ENCODE results near the gene UGT2B28.

DNA sequence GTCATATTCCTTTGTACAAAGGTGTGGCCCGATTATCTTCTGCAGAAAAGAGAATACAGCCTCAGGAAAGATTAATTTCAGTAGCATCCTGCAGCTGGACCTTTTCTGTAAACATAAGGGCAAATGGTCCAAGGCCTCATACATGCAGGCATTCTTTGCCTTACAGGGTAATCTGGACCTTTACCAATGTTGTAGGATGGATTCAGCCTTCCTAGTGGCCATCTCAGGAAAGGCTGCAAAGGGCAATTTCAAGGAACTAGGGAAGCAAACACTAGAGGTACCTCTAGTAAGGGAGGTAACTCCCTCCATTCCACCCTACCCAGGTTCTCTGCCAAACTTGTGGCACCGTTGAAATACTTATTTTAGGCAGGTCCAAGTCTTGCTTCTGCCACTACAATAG lies 43.0 kb downstream of the UGT2B28 start:
- TF ChIP-seq EZH2 (IDR thresholded peaks at IDR 0.05; ENCODE audit: borderline replicate concordance, low read depth, low read length, severe bottlenecking), result no peak
- TF ChIP-seq, protein P1, sequence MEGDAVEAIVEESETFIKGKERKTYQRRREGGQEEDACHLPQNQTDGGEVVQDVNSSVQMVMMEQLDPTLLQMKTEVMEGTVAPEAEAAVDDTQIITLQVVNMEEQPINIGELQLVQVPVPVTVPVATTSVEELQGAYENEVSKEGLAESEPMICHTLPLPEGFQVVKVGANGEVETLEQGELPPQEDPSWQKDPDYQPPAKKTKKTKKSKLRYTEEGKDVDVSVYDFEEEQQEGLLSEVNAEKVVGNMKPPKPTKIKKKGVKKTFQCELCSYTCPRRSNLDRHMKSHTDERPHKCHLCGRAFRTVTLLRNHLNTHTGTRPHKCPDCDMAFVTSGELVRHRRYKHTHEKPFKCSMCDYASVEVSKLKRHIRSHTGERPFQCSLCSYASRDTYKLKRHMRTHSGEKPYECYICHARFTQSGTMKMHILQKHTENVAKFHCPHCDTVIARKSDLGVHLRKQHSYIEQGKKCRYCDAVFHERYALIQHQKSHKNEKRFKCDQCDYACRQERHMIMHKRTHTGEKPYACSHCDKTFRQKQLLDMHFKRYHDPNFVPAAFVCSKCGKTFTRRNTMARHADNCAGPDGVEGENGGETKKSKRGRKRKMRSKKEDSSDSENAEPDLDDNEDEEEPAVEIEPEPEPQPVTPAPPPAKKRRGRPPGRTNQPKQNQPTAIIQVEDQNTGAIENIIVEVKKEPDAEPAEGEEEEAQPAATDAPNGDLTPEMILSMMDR (IDR thresholded peaks at IDR 0.05; ENCODE audit: borderline replicate concordance, extremely low read depth, low read length, poor library complexity, severe bottlenecking), result no peak
